ENCODE results near the gene RSRC1. TPM values are rescaled to one million over a fixed set of nuclear protein-coding genes. Genes with fewer than 3 reads are reported as not detected.

RSRC1 gene
- total RNA-seq, 2 donors from 2014 or later, result 28.5 to 32.0 TPM

GRCh38 chr3:158085358-158085757 lies 24.5 kb upstream of the RSRC1 start:
- no peak overlapping the region for H3K27ac ChIP-seq

GRCh38 chr3:158085931-158086330 lies 24.0 kb upstream of the RSRC1 start:
- Histone ChIP-seq H3K4me3 (no peak overlapping the region), H3K9ac (ENCODE audit: low read depth in 2 of 2, low read length in 2 of 2) (no peak overlapping the region), H3K27ac (no peak overlapping the region), H3K4me1 (no peaks in the 10 kb centered on the region), H3K36me3 (no peaks in the 10 kb centered on the region), H3K27me3 (no peaks in the 10 kb centered on the region), H3K9me3 (no peaks in the 10 kb centered on the region)
- intact Hi-C loops (cut with DNase I), result no loop called here
- no peak for TF ChIP-seq CTCF (IDR thresholded peaks at IDR 0.05)
- DNase-seq, result no peak

More at GRCh38 chr3:158085358-158085757, 24.5 kb upstream of the RSRC1 start:
- intact Hi-C loops (cut with DNase I), result no loop called here
- no peak overlapping the region for H3K9ac ChIP-seq (ENCODE audit: low read depth in 2 of 2, low read length in 2 of 2)
- H3K4me1 ChIP-seq, result no peaks in the 10 kb centered on the region
- H3K4me3 ChIP-seq, result no peak overlapping the region
- H3K9me3 ChIP-seq, result no peaks in the 10 kb centered on the region
- H3K27me3 ChIP-seq, result no peaks in the 10 kb centered on the region
- no peak for DNase-seq
- no peak for TF ChIP-seq CTCF (IDR thresholded peaks at IDR 0.05)
- H3K36me3 ChIP-seq, result no peaks in the 10 kb centered on the region

- no peaks in the 10 kb centered on the region for H3K27me3 ChIP-seq
- intact Hi-C loops (cut with DNase I), result no loop called here
- H3K27ac ChIP-seq, result no peak overlapping the region
- H3K4me3 ChIP-seq, result no peak overlapping the region
- no peak for DNase-seq
- no peaks in the 10 kb centered on the region for H3K9me3 ChIP-seq
- TF ChIP-seq CTCF (IDR thresholded peaks at IDR 0.05), result no peak
- H3K4me1 ChIP-seq, result no peaks in the 10 kb centered on the region
- no peaks in the 10 kb centered on the region for H3K36me3 ChIP-seq
- H3K9ac ChIP-seq (ENCODE audit: low read depth in 2 of 2, low read length in 2 of 2), result no peak overlapping the region
Observed at GRCh38 chr3:158086361-158086760, 23.5 kb upstream of the RSRC1 start.

GRCh38 chr3:158086776-158087175 lies 23.1 kb upstream of the RSRC1 start:
- intact Hi-C loops (cut with DNase I), result no loop called here
- no peak for TF ChIP-seq CTCF (IDR thresholded peaks at IDR 0.05)
- Histone ChIP-seq H3K27me3 (no peaks in the 10 kb centered on the region), H3K9me3 (no peaks in the 10 kb centered on the region), H3K4me3 (no peak overlapping the region), H3K27ac (no peak overlapping the region), H3K9ac (ENCODE audit: low read depth in 2 of 2, low read length in 2 of 2) (no peak overlapping the region), H3K4me1 (no peaks in the 10 kb centered on the region), H3K36me3 (no peaks in the 10 kb centered on the region)
- DNase-seq, result no peak

- TF ChIP-seq CTCF (IDR thresholded peaks at IDR 0.05), result no peak
- Histone ChIP-seq H3K9ac (ENCODE audit: low read depth in 2 of 2, low read length in 2 of 2) (no peak overlapping the region), H3K27ac (no peak overlapping the region), H3K4me3 (no peak overlapping the region), H3K4me1 (no peaks in the 10 kb centered on the region), H3K36me3 (no peaks in the 10 kb centered on the region), H3K9me3 (no peaks in the 10 kb centered on the region), H3K27me3 (peaks cover 30% of the 10 kb centered on the region)
- no peak for DNase-seq
- intact Hi-C loops (cut with DNase I), result no loop called here
Observed at GRCh38 chr3:158091531-158091930, 18.4 kb upstream of the RSRC1 start.

- H3K9me3 ChIP-seq, result no peaks in the 10 kb centered on the region
- no peak for TF ChIP-seq CTCF (IDR thresholded peaks at IDR 0.05)
- peaks cover 50% of the 10 kb centered on the region for H3K27me3 ChIP-seq
- H3K4me1 ChIP-seq, result no peaks in the 10 kb centered on the region
- no peak overlapping the region for H3K9ac ChIP-seq (ENCODE audit: low read depth in 2 of 2, low read length in 2 of 2)
- no peak for DNase-seq
- no peak overlapping the region for H3K27ac ChIP-seq
- H3K36me3 ChIP-seq, result no peaks in the 10 kb centered on the region
- H3K4me3 ChIP-seq, result no peak overlapping the region
- intact Hi-C loops (cut with DNase I), result no loop called here
Observed at GRCh38 chr3:158093526-158093925, 16.4 kb upstream of the RSRC1 start.
